GM18520 (cell line): ENCODE results near the gene TMED8.
"Not testable (repeated sequence)": the region's sequence is repeated elsewhere in the genome, so short reads cannot be mapped to it uniquely, and the experiment has no call there.

Experiments
- ATAC-seq: cut with Tn5 transposase; IDR thresholded peaks from one replicate; pipeline ENCODE4 v1.9.1; 2021; ENCODE audit not compliant: unreplicated experiment

The TMED8 gene, protein sequence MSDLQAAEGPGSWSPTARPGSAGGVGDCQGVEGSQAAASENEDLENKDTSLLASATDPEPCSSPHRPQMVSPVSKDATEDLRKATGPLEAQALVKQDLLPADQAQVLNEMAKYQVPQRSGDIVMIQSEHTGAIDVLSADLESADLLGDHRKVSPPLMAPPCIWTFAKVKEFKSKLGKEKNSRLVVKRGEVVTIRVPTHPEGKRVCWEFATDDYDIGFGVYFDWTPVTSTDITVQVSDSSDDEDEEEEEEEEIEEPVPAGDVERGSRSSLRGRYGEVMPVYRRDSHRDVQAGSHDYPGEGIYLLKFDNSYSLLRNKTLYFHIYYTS

DNA sequence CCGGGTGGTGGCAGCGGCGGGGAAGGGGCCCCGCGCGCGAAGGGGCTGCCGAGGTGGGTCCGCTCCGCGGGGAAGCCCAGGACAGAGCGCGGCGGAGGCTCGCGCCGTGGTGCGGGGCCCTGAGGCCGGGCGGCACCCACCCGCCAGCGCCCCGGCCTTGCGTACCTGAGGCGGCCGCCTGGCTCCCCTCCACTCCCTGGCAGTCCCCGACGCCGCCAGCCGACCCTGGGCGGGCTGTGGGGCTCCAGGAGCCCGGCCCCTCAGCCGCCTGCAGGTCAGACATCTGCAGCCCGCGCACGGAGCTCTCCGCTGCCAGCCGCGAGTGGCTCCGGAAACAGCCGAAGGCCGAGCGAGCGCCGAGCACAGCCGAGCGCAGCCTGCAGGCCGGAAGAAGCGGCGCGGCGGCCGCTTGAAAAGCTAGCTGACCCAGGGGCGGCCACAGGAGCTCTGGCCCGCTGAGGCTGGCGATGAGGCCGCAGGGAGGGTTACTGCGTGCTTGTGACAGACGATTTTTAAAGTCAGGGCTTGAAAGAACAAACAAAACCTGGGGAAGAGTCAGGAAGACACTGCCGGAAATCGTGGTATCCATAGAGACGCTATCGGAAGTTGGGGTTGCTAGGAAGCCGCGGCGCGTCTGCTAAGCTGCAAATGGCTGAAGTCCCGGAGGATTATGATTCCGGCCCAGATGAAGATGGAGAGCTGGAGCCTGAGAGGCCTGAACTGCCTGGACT is at the start of gene TMED8, which contains the start of gene SAMD15:
Gene TMED8, minus strand, starts transcription at position 324 of the 731 bp plus-strand sequence. Its CDS starts 41 bp downstream, at position 283.
Gene SAMD15, plus strand, starts transcription at position 609 of the 731 bp plus-strand sequence. Its CDS starts 40 bp downstream, at position 649.
- peak; percentile 76 for ATAC-seq

DNA sequence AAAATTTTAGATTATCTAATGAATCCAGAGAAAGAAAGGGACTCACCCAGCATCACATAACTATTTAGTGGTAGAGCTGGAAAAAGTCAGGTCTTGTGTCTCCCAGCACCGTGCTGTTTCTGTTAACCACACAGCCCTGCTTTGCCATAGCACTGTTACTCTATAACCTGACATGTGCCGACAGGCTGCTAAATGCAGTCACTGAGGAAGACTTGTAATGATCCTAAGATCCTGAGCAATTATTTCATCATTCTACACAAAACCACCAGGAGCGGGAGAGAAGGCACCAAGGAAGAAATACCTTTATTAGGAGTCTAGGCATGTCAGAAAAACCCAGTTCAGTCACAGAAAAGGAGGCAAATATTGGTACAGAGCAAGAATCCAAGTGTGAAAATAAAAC is 49.5 kb upstream of the TMED8 start:
- ATAC-seq, result no peak

DNA sequence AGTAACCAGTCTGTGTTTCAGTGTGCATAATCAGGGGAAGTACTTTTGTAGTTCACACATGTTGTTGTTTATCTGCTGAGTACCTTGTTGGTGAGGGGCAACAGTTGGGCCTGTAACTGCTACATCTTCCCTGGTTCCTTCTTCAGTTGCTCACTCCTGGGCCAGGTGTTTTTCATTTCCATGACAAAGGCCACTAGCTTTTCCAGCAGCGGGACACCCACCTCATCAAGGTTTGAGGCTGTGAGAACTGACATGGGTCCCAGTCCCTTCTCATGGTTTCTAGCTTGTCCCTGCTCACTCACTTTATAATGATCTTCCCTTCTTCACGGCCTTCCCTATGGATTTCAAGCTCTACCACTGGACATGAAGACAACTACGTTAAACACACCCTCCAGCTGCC is 48.0 kb upstream of the TMED8 start:
- no peak for ATAC-seq

DNA sequence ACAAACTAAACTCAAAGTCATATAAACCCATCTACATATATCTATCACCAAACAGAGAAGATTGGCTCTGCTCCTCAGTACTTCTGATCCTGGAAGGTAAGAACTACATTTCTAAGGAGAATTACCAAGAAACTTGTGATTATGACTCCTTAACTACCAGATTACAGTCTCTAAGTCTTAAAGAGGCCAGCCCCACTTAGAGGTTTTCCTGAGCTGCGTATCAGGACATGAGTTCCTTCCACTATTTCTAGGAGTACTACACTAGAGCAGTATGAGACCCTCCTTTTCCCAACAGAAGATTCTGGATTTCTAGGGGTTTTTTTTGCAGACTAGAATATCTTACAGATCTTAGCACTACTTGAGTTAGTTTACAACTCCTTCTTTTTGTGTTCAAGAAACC is 46.5 kb upstream of the TMED8 start, which contains the start of gene NOXRED1:
Gene NOXRED1, minus strand, starts transcription at position 101 of the 400 bp plus-strand sequence. CDS start 634 bp downstream, outside the sequence.
- ATAC-seq, result no peak

DNA sequence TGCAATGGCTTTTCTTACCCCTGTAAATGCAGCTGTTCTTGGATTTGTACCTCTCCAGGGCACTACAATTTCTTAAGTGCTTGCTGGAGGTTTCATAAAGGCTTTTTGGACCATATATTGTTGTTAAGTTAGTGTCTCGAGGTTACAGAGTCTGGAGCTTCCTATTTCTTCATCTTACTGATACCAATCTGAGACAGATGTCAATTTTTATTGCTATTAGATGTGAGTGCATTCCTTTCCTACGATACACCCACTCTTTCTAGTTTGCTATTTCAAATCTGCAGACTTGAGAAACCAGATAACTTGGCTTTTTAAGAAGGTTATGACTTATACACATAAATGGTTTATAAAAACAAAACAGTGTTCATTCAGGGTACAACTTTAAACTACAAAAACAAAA is 44.3 kb upstream of the TMED8 start:
- ATAC-seq, result no peak

DNA sequence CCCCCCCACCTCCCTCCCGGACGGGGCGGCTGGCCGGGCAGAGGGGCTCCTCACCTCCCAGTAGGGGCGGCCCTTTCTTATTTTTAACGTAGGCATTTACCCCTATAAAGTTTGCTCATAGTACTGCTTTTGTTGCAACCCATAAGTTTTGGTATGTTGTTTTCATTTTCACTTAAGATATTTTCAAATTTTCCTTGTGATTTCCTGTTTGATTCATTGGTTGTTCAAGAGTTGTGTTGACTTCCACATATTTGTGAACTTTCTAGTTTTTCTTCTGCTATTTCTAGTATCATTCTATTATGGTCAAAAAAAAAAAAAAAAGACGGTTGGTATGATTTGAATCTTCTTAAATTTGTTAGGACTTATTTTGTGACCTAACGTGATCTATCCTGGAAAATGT is 39.9 kb upstream of the TMED8 start:
- no peak for ATAC-seq

DNA sequence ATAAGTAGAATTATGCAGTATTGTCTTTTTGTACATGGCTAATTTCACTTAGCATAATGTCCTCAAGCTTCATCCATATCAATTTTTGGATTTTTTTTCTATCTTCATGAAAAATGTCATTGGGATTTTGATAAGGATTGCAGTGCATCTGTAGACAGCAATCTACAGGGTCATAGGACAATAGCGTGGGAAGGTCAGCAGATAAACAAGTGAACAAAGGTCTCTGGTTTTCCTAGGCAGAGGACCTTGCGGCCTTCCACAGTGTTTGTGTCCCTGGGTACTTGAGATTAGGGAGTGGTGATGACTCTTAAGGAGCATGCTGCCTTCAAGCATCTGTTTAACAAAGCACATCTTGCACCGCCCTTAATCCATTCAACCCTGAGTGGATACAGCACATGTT is 39.2 kb upstream of the TMED8 start:
- ATAC-seq, result not testable (repeated sequence)

DNA sequence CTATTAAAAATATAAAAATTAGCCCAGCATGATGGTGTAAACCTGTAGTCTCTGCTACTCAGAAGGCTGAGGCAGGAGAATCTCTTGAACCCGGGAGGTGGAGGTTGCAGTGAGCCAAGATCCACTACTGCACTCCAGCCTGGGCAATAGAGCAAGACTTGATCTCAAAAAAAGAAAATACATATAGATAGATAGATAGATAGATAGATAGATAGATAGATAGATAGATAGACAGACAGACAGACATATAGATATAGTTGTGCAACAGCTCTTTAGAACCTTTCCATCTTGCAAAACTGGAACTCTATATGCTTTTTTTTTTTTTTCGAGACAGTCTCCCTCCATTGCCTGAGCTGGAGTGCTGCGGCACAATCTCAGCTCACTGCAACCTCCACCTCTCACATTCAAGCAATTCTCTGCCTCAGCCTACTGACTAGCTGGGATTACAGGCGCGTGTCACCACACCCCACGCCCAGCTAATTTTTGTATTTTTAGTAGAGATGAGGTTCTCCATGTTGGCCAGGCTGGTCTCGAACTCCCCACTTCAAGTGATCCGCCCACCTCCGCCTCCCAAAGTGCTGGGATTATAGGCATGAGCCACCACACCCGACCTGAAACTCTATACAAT is 38.6 kb upstream of the TMED8 start:
- not testable (repeated sequence) for ATAC-seq

DNA sequence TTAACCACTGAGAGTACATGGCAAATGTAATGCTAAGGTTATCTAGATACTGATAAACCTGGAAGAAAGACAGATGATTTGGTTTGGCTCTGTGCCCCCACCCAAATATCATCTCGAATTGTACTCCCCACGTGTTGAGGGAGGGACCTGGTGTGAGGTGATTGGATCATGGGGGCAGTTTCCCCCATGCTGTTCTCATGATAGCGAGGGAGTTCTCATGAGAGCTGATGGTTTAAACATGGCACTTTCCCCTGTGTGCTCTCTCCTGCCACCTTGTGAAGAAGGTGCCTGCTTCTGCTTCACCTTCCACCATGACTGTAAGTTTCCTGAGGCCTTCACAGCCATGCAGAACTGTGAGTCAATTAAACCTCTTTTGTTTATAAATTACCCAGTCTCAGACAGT is 32.2 kb upstream of the TMED8 start:
- ATAC-seq, result no peak

DNA sequence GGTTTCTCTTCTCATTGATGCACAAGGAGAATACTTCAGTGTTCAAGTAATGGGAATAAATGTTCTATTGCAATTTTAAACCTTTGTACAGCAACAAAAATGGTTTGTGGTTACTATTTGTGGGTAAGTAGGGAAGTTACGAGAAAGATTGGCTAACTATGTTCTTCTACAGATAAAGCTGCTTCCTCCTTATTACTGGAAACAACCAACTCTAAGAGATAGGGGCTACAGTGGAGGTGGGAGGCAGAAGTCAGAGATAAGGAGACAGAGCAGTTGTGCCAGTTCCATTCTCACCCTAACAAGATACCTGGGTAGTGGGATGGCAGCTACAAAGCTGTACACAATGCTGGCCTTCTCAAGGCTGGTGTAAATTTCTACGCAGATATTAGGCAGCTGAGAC is 30.3 kb upstream of the TMED8 start:
- ATAC-seq, result no peak

DNA sequence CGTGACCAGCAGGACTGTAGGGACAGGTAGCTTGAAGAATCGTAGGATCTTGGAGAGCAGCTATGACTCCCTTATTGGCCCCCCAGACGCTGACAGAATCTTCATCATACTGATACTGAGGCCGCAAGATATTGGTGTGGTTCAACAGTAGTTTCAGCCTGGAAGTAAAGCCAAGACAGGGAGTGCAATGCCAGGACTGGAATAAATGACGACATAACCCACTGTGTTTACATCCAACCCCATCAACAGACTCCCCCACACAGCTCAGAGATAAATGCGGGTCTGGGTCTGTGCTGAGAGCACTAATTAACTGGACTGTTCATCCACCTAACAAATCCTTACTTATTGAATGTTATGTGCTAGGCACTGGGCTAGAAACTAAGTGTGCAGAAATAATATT is 29.8 kb upstream of the TMED8 start:
- no peak for ATAC-seq

DNA sequence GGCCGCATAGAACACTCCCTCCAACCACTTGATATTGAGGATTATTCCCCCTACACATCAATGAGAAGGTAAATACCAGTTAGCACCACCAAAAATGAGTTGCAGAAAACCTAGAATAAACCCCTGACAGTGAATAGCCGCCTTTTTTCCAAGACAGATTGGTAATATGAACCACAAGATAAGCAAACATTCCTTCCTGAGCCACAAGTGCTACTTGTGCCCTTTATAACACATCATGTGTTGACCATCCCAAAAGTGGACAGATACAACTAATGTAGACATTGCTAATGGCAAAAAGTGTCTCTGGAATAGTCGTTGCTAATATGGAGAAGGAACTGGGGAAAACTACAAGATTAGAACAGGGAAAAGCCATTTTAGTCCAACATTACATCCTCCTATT is 29.2 kb upstream of the TMED8 start:
- ATAC-seq, result no peak

DNA sequence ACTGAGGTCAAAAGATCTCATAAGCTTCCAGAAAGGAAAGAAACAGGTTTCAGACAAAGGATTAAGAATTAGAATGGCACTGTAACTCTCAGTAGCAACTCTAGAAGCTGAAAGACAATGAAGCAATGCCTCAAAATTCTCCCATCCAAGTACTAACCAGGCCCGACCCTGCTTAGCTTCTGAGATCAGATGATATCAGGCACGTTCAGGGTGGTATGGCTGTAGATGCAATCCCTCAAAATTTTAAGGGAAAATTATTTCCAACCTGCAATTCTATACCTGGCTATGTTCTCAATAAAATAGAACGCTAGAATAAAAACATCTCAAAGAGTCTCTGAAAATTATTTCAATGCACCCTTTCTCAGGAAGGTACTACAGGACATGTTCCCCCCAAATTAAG is 26.9 kb upstream of the TMED8 start:
- no peak for ATAC-seq

DNA sequence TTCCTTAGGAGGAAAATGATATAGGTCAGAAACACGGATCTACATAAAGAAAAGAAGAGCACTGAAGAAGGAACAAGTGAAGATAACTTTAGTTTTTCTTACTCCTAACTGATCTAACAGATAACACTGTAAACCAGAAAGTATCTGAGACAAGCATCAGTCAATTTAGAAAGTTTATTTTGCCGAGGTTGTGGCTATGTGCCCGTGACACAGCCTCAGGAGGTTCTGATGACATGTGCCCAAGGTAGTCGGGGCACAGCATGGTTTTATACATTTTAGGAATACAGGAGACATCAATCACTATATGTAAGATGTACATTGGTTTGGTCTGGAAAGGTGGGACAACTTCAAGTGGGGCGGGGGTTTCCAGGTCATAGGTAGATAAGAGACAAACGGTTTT is 23.3 kb upstream of the TMED8 start:
- ATAC-seq, result no peak

DNA sequence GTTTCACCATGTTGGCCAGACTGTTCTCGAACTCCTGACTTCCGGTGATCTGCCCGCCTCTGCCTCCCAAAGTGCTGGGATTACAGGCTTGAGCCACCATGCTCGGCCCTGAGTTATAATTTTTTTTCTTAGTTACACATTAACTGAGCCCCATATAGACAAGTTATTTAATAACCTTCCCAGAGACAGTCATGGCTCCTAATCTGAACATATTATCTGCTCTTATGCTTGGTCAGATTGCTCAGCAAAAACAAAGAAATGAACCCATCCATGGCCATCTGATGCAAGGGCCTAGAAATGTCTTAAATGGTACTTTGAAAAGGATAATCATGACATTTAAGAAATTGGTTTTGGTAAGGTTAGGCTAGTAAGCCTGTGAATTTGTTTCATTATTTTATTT is 13.3 kb upstream of the TMED8 start:
- ATAC-seq, result no peak

DNA sequence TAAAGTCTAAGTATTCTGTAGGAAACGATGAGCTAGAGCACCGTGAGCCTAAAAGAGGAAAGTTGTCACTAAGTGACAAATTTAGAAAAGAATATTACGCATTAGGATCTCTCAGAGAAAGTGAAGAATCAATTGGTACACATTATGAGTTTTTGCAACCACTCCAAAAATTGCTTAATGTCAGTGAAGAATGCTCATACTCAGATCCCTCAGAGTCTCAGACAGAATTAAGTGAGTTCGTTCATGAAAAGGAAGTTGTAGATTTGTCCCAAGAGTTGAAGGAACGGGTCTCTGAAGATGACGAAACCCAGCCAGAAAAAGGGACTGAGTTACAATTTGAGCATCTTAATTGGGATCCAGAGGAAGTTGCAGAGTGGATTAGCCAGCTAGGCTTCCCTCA is 1.8 kb upstream of the TMED8 start:
- no peak for ATAC-seq

DNA sequence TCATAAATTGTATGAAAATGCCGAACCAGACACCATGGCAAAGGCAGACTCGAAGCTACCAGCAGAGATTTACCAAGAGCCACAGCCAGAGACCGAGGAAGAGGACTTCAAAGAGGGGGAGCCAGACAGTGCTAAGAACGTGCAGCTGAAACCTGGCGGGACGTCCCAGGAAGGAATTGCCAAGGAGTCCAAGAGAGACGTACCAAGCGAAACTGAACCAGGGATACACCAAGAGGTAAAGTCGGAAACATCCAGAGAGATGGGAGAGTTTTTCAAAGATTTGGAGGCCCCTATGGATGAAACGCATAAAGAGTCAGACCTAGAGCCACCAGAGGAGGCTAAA is 579 bp upstream of the TMED8 start:
- no peak for ATAC-seq

DNA sequence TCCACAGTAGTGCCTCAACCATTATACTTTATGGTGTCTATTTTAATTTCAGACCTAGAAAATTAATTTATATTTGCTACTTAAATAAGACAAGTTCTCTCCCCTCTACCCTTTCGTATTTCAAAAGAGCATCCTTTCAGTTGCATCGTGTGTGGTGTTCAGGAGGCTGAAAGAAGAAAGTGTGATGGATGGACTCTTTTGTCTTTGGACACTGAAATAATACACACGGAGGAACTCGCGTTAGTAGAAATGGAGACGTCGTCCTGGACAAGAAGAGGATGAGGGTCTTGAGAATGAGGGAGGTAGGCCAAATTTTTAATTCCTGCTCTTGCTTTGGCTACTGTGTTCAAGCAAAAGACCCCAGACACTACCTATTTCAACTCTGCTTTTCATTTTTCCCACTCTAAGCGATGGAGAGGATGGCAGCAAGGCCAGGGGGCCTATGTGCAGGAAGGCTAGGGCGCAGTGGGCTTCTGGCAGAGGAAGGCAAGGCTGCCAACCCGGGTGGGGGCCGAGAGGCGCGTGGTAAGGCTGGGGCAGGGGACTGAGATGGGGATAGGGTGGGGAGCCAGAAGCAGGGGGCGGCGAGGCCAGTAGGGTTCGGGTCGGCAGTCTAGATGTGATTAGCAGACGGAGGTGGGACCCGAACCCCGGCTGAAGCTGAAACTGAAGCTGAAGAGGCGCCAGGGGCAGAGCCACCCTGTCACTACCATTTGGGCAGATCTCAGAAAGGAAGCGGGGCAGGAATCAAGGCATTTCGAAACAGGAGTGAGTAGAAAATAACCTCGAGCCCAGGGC is 722 bp downstream of the TMED8 start:
- no peak for ATAC-seq

DNA sequence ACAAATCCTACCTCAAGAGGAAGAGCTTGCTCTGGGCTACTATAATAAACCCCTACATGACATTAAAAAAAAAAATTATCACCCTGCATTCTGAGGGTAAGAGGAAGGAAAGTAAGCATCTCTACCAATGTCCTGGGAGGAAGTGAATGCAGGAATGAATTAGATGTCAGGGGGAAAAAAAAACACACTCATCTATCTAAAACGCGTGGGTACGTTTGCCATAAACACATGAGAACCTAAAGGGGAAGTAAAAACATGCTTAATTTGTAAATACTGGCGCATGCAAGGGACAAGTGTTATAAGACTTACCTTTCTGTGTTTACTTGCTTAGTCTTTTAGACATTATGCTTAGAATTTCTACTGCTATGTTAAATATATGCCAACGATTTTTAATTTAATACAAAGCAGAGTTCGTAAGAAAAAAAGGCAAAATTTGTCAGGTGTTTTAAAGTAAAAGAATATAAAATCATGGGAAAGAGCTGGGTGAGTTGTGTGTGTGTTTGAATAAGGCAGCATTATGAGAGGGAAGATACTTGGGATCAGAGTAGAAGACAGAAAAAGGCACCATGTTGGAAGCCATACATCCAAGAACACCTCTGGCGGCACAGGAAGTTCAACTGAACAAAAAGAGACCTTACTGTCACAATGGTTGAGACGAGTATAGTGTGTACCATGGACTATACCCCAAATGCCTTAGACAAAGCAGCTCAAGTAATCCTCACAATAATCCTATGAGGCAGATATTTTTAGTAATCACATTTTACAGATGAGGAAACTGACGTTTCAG is 1.5 kb downstream of the TMED8 start:
- no peak for ATAC-seq

DNA sequence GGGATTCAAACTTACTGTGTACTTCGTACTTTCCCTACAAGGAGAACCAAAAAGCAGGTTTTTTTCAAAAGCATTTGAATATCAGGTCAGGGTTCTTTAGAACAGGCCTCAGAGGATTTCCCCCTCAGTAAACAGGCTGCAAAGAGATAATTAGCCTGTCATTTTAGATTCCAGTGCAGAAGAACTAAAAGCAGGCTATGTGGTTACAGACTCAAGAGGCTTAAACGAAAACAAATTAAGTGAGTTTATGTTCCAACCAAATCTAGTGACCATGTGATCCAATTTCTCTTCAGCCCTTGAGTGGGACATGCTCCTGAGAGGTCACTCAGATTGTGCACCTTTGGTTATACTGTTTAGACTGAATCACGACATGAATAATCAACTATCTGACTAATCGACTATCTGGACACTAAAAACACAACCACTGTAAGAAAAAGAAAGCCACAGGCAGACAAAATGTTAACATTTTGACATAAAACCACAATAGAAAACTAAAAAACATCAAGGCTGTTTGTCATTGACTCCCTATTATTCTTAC is 4.5 kb downstream of the TMED8 start:
- peak; percentile 23 for ATAC-seq
